Gastrocnemius medialis (tissue), 4 donors: ENCODE results near the gene ANG. TPM values are rescaled to one million over a fixed set of nuclear protein-coding genes. Genes with fewer than 3 reads are reported as not detected.

Experiments
- ATAC-seq, 2 donors: fragments of 150-250 bp; one replicate each; pipeline ENCODE4 v1.9.1; 2016
- DNase-seq, 2 donors: peaks; one replicate each; pipeline ENCODE4 v3.0.0-alpha.2; 2019
- H3K27ac ChIP-seq, 4 donors: fragments of 200-600 bp; sonication (generic); 1 replicate in 1 of 4; 2 replicates in 3 of 4; pipeline ENCODE4 v1.5.1; 2016 to 2018; ENCODE audit warnings: mild to moderate bottlenecking in 2 of 4, moderate library complexity in 1 of 4
- H3K27me3 ChIP-seq, 3 donors: fragments of 200-600 bp; sonication (generic) in 2 of 3; 1 replicate in 1 of 3; 2 replicates in 2 of 3; pipeline versions ENCODE4 v1.5.1 to v1.6.0; 2016 to 2019; ENCODE audit warnings: mild to moderate bottlenecking in 1 of 3, moderate library complexity in 1 of 3
- H3K36me3 ChIP-seq, 2 donors: fragments of 200-600 bp; sonication (generic) in 1 of 2; one replicate each; pipeline ENCODE4 v1.5.1; 2017 to 2018
- H3K4me1 ChIP-seq, 2 donors: fragments of 200-600 bp; sonication (generic) in 1 of 2; one replicate each; pipeline ENCODE4 v1.5.1; 2016 to 2017; ENCODE audit warnings: mild to moderate bottlenecking in 2 of 2
- H3K4me3 ChIP-seq, 4 donors: fragments of 200-600 bp; sonication (generic) in 3 of 4; 1 replicate in 1 of 4; 2 replicates in 3 of 4; pipeline ENCODE4 v1.5.1; 2016 to 2019; ENCODE audit warnings: mild to moderate bottlenecking in 2 of 4
- H3K9me3 ChIP-seq, 3 donors: fragments of 200-600 bp; sonication (generic) in 2 of 3; 1 replicate in 1 of 3; 2 replicates in 2 of 3; pipeline ENCODE4 v1.5.1; 2016 to 2019
- POLR2A ChIP-seq, 2 donors: fragments of 450-650 bp; IDR thresholded peaks; one replicate each; pipeline ENCODE4 v1.6.1; 2017; ENCODE audit warnings: antibody characterized with exemption in 2 of 2, mild to moderate bottlenecking in 2 of 2, moderate library complexity in 2 of 2
- in situ Hi-C, 4 donors: fragments of 200-750 bp; cut with MboI; loops; one replicate each; pipeline versions ENCODE4 v1.15.0 to v1.8.0; 2017; ENCODE audit warnings: low sequenced_read_pairs in 4 of 4
- intact Hi-C: fragments of 100-400 bp; cut with DNase I; formaldehyde crosslinking; loops from one replicate; pipeline ENCODE4 v1.15.1; 2023; ENCODE audit warnings: low total_unique reads
- total RNA-seq, 4 donors: library from RNA; depleted of rRNA; stranded (reverse); fragments of >200 nt; gene quantifications; one replicate each; pipeline versions ENCODE4 v1.1.0 to v1.2.3, GENCODE V29; 2016
- TF ChIP-seq, protein P1 (sequence below), 5 experiments: fragments of 450-650 bp in 3 of 5; fragments of 200-600 bp in 2 of 5; sonication (generic) in 2 of 5; IDR thresholded peaks in 4 of 5; conservative IDR thresholded peaks in 1 of 5; 1 replicate in 4 of 5; 2 replicates in 1 of 5; pipeline ENCODE4 v1.5.1; 2016 to 2019; ENCODE audit warnings: antibody characterized with exemption in 5 of 5, mild to moderate bottlenecking in 3 of 5, moderate library complexity in 3 of 5

The ANG gene
- total RNA-seq, 4 donors from 2014 or later: 3.9 to 10.5 (median 5.6) TPM

DNA sequence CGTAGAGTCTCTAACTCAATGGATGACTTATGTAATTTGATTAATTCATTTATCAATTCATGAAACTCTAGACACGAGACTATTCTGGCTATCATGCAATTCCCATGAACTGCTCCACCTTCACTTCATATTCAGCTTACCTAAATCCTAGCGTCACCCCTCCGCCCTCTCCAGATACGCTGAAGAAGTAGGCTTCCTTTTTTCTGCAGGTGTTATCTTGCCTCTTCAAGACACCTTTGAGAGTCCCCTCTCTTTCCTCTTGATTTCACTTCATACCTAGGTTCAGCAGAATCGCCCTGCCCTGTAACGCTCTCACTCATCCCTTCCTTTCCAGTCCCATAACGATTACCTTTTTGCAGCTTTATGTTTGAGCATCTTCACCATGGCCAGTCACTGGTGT lies 8.2 kb upstream of the ANG start:
- Histone ChIP-seq H3K27ac (no peak overlapping the region), H3K9me3 (no peaks in the 10 kb centered on the region), H3K4me1 (peaks cover 11 to 20% of the 10 kb centered on the region in 2 donors), H3K27me3 (no peaks in the 10 kb centered on the region), H3K36me3 (no peaks in the 10 kb centered on the region), H3K4me3 (no peak overlapping the region)
- ATAC-seq (no peak), DNase-seq (no peak)
- in situ Hi-C loops (loop anchor here (10.0 to 25.0 kb wide), 6 partner anchors 216 to 432 kb away; partner anchors contain the start of genes CCNB1IP1 (in 2 of the 4), PARP2 (in 2 of the 4), TMEM253 (in 2 of the 4) and ARHGEF40 (in 1 of the 4)), intact Hi-C loops (loop anchor here (5.0 to 10.0 kb wide), 7 partner anchors 48 to 1907 kb away; partner anchors contain the start of genes CHD8, DAD1, HNRNPC and RNASE7)
- TF ChIP-seq, protein P1, sequence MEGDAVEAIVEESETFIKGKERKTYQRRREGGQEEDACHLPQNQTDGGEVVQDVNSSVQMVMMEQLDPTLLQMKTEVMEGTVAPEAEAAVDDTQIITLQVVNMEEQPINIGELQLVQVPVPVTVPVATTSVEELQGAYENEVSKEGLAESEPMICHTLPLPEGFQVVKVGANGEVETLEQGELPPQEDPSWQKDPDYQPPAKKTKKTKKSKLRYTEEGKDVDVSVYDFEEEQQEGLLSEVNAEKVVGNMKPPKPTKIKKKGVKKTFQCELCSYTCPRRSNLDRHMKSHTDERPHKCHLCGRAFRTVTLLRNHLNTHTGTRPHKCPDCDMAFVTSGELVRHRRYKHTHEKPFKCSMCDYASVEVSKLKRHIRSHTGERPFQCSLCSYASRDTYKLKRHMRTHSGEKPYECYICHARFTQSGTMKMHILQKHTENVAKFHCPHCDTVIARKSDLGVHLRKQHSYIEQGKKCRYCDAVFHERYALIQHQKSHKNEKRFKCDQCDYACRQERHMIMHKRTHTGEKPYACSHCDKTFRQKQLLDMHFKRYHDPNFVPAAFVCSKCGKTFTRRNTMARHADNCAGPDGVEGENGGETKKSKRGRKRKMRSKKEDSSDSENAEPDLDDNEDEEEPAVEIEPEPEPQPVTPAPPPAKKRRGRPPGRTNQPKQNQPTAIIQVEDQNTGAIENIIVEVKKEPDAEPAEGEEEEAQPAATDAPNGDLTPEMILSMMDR (IDR thresholded peaks at IDR 0.05 in 4 of 5, conservative IDR thresholded peaks at IDR 0.05 in 1 of 5): no peak
- no peak for TF ChIP-seq POLR2A (IDR thresholded peaks at IDR 0.05)

DNA sequence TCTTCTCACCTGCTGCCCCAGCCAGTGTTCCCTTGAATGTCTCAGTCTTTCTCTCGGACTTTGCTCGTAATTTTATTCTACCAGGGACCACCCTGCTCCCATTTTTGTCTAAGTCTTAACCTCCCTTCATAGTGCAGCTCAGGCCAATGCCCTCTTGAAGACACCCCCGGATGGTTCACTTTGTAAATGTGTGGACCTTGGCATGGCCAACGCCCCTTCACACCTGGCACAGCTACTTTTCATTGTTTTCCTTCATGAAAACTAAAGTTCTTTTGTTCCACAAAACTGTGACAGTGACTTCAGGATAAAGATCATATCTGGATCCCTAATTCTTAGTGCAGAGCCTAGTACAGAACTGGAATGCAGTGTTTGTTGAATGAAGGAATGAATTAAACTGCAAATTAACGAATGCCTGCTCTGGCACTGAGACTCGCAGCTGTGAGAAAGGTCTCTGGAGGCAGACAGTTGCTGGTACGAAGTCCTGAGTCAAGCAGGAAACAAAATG lies 7.7 kb upstream of the ANG start:
- TF ChIP-seq, protein P1 (IDR thresholded peaks at IDR 0.05 in 4 of 5, conservative IDR thresholded peaks at IDR 0.05 in 1 of 5): no peak
- no peak for TF ChIP-seq POLR2A (IDR thresholded peaks at IDR 0.05)
- H3K36me3 ChIP-seq: no peaks in the 10 kb centered on the region
- H3K4me3 ChIP-seq: peak overlapping the region; percentile 69 to 98 (median 87)
- H3K9me3 ChIP-seq: no peaks in the 10 kb centered on the region
- no peaks in the 10 kb centered on the region for H3K27me3 ChIP-seq
- DNase-seq: peak in 1 of 2 donors; percentile 30
- peak overlapping the region; percentile 95 to 100 (median 97) for H3K27ac ChIP-seq
- ATAC-seq: no peak
- H3K4me1 ChIP-seq: peaks cover 11 to 20% of the 10 kb centered on the region in 2 donors
- intact Hi-C loops (loop anchor here (5.0 to 10.0 kb wide), 7 partner anchors 49 to 1906 kb away; partner anchors contain the start of genes CHD8, DAD1, HNRNPC and RNASE7), in situ Hi-C loops (loop anchor here (10.0 to 25.0 kb wide), 6 partner anchors 216 to 431 kb away; partner anchors contain the start of genes CCNB1IP1 (in 2 of the 4), PARP2 (in 2 of the 4), TMEM253 (in 2 of the 4) and ARHGEF40 (in 1 of the 4))

DNA sequence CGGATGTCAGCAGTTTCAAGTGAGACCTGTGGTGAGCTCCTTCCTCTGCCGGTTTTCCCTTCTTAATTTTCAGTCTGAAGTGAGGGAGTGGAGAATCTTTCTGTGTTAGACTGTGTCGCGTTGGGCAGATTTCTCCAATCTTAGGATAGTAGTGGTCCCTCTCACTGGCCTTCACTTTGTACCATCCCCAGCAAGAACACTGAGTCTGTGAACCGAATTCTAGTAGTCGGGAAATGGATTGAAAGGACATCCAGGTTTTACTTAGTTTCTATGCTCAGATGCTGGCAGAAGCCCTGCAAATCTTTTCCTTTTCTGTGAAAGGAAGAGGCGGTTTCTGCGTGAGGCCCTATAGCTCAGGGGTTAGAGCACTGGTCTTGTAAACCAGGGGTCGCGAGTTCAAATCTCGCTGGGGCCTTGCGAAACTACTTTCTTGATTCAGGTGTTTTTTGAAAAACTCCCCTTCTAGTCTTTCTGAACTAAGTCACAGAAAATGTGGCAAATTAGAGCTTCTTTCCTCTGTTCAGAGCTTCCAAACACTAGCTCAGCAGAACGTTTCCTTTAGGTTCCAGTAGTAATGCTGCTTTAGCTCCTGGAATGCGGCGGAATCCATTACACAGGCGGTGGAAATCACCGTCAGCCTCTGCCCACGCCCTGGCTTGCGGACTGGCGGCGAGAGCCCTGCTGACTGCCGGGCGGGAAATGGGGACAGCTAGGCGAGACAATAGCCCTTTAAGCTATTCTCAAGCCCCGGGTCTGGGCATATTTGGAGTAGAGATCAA lies 7.0 kb upstream of the ANG start:
- H3K27ac ChIP-seq: peak overlapping the region; percentile 95 to 100 (median 97)
- ATAC-seq (peak; percentile 28 to 39), DNase-seq (peak; percentile 52 to 76)
- peak overlapping the region; percentile 69 to 98 (median 87) for H3K4me3 ChIP-seq
- intact Hi-C loops (loop anchor here (1.0 to 10.0 kb wide), 12 partner anchors 49 to 1906 kb away; partner anchors contain the start of genes CCNB1IP1, CHD8, DAD1 and HNRNPC), in situ Hi-C loops (loop anchor here (10.0 to 25.0 kb wide), 6 partner anchors 217 to 431 kb away; partner anchors contain the start of genes CCNB1IP1 (in 2 of the 4), PARP2 (in 2 of the 4), TMEM253 (in 2 of the 4) and ARHGEF40 (in 1 of the 4))
- no peaks in the 10 kb centered on the region for H3K9me3 ChIP-seq
- H3K27me3 ChIP-seq: no peaks in the 10 kb centered on the region
- peaks cover 11 to 20% of the 10 kb centered on the region in 2 donors for H3K4me1 ChIP-seq
- TF ChIP-seq, protein P1 (IDR thresholded peaks at IDR 0.05 in 4 of 5, conservative IDR thresholded peaks at IDR 0.05 in 1 of 5): no peak
- no peak for TF ChIP-seq POLR2A (IDR thresholded peaks at IDR 0.05)
- H3K36me3 ChIP-seq: no peaks in the 10 kb centered on the region

DNA sequence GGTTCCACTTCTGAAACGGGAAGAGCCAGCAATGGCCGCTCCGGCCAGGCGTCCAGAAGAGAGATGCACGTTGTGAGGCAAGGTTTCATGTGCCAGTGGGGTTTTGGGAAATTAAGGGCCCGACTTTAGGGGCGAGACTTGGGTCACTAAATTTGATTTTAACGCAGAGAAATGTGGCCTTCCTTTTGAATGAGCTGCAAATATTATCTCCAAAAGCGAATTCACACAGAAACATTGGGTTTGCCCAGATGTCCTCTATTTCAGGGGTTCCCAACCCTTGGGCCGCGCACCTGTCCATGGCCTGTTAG lies 6.5 kb upstream of the ANG start:
- DNase-seq (no peak), ATAC-seq (peak in 1 of 2 donors; percentile 1)
- no peak for TF ChIP-seq POLR2A (IDR thresholded peaks at IDR 0.05)
- TF ChIP-seq, protein P1 (IDR thresholded peaks at IDR 0.05 in 4 of 5, conservative IDR thresholded peaks at IDR 0.05 in 1 of 5): no peak
- H3K4me1 ChIP-seq: peaks cover 11 to 20% of the 10 kb centered on the region in 2 donors
- H3K36me3 ChIP-seq: no peaks in the 10 kb centered on the region
- intact Hi-C loops (loop anchor here (1.0 to 10.0 kb wide), 12 partner anchors 50 to 1905 kb away; partner anchors contain the start of genes CCNB1IP1, CHD8, DAD1 and HNRNPC), in situ Hi-C loops (loop anchor here (10.0 to 25.0 kb wide), 6 partner anchors 217 to 430 kb away; partner anchors contain the start of genes CCNB1IP1 (in 2 of the 4), PARP2 (in 2 of the 4), TMEM253 (in 2 of the 4) and ARHGEF40 (in 1 of the 4))
- peak overlapping the region; percentile 69 to 98 (median 87) for H3K4me3 ChIP-seq
- H3K27me3 ChIP-seq: no peaks in the 10 kb centered on the region
- peak overlapping the region; percentile 95 to 100 (median 97) for H3K27ac ChIP-seq
- no peaks in the 10 kb centered on the region for H3K9me3 ChIP-seq
